ENCODE measurements around the gene PIP.
"Not testable (repeated sequence)": the region's sequence is repeated elsewhere in the genome, so short reads cannot be mapped to it uniquely, and the experiment has no call there.

The PIP gene, protein sequence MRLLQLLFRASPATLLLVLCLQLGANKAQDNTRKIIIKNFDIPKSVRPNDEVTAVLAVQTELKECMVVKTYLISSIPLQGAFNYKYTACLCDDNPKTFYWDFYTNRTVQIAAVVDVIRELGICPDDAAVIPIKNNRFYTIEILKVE

DNA sequence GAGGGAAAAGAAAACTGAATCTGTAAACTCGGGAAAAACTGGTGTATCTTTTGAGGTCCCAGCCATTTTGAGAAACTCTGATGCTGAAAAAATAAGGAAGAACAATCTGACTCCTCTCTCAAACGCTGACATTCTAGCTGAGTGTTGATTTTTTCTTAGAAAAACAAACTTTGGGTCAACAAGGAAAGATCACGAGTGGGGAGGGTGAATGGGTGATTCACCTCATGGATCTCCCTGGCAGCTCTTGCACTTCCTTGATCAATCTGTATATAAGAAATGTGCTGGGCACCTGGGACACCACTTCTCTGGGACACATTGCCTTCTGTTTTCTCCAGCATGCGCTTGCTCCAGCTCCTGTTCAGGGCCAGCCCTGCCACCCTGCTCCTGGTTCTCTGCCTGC lies at the start of gene PIP:
Gene PIP (plus strand): TSS at position 297 of the 400 bp plus-strand sequence. CDS start 40 bp downstream, at position 337.
- DNase-seq, result no peak

DNA sequence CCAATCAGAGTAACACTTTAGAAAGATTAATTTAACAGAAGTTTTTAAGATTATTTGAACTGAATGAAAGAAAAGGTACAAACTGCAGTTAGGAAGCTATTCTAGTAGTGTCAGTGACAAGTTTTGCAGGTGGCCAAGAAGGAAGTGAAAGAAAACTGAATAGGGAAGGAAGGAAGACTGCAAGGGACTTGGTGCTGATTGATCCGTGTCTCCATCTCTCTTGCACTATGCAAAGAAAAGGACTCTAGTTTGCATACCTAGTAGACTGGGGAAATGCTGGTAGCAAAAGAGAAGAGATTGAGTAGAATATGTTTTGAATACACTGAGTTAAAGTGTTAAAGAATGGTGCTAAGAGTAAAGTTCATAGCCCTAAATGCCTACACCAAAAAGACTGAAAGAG lies 46.8 kb upstream of the PIP start:
- no peak for DNase-seq

DNA sequence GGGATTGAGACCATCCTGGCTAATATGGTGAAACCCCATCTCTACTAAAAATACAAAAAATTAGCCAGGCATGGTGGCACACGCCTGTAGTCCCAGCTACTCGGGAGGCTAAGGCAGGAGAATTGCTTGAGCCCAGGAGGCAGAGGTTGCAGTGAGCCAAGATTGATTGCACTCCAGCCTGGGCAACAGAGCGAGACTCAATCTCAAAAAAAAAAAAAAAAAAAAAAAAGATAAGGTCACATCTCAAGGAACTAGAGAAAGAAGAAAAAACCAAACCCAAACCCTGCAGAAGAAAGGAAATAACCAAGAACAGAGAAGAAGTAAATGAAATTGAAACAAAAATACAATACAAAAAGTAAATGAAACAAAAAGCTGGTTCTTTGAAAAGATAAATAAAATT lies 46.3 kb upstream of the PIP start:
- DNase-seq, result not testable (repeated sequence)

DNA sequence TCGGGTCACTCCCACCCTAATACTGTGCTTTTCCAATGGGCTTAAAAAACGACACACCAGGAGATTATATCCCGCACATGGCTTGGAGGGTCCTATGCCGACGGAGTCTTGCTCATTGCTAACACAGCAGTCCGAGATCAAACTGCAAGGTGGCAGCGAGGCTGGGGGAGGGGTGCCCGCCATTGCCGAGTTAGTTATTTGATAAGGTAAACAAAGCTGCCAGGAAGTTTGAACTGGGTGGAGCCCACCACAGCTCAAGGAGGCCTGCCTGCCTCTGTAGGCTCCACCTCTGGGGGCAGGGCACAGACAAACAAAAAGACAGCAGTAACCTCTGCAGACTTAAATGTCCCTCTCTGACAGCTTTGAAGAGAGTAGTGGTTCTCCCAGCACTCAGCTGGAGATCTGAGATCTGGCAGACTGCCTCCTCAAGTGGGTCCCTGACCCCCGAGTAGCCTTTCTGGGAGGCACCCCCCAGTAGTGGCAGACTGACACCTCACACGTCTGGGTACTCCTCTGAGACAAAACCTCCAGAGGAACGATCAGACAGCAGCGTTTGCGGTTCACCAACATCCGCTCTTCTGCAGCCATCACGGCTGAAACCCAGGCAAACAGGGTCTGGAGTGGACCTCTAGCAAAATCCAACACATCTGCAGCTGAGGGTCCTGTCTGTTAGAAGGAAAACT lies 43.2 kb upstream of the PIP start:
- DNase-seq, result not testable (repeated sequence)

DNA sequence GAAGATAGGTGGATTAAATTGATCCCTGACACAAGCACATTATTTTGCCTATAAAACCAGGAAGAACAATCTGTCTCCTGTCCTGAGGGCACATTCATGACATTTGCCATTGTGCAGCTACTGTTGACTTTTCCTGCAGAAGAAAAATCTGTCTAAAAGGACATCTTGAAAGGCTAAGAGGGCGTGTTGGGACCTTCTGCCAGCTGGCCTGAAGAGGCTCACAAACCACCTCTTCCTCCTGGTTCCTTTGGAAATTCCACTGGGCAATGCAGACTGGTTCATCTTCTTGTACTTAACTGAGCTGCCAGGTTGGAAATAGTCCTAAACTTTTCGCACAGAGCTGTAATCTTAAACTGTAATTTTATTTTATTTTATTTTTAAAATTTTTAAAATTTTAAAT lies 35.7 kb upstream of the PIP start:
- no peak for DNase-seq

DNA sequence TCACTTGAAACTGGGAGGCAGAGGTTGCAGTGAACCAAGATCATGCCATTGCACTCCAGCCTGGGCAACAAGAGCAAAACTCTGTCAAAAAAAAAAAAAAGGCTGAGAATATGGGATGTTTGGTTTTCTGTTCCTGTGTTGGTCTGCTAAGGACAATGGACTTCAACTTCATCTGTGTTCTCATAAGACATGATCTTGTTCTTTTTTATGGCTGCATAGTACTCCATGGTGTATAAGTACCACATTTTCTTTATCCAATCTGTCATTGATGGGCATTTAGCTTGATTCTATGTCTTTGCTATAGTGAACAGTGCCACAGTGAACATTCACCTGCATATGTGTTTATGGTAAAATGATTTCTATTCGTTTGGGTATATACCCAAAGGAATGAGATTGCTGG lies 32.3 kb upstream of the PIP start:
- DNase-seq, result not testable (repeated sequence)

DNA sequence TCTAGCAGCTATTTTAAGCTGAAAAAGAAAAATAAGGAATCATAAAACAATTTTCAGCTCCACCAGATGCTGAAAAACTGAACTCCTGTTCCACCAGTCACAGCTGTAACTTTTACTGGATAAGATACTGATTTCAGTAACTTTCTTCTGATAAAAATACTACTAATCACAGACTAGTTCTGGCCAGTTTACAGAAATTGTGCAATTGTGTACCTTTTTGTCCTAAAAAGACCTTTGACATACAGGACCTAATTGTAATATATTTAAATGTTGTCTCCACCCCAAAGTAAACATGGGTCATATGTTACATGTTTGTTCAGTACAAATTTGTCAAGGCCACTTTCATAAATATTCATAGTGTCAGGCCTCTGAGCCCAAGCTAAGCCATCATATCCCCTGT lies 27.1 kb upstream of the PIP start:
- DNase-seq, result no peak

DNA sequence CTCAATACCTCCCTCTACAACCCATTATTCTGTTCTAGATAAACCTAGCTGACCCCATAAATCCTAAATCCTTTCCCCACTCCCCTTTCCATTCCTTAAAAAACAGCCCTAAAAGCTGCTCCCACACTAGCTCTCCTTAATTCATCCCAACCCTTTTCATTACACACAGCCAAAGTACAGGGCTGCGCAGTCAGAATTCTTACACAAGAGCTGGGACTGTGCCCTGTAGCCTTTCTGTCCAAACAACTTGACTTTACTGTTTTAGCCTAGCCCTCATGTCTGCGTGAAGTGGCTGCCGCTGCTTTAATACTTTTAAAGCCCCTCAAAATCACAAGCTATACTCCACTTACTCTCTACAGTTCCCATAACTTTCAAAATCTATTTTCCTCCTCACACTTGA lies 23.9 kb upstream of the PIP start:
- DNase-seq, result not testable (repeated sequence)

DNA sequence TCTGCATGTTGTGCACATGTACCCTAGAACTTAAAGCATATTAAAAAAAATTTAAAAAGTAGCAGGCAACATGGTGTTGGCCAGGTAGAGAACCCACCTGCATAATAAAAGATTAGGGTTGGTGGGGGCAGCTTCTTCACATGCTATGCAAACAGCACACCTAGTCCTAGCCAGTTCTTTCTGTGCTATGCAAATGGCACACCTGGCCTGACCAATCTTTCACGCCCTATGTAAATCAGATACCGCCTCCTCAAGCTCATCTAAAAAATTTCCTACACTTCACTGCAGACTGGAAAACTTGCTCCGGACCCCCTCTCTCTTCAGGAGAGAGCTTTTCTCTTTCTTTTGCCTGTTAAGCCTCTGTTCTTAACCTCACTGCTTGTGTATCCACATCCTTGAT lies 14.5 kb upstream of the PIP start:
- DNase-seq, result no peak

DNA sequence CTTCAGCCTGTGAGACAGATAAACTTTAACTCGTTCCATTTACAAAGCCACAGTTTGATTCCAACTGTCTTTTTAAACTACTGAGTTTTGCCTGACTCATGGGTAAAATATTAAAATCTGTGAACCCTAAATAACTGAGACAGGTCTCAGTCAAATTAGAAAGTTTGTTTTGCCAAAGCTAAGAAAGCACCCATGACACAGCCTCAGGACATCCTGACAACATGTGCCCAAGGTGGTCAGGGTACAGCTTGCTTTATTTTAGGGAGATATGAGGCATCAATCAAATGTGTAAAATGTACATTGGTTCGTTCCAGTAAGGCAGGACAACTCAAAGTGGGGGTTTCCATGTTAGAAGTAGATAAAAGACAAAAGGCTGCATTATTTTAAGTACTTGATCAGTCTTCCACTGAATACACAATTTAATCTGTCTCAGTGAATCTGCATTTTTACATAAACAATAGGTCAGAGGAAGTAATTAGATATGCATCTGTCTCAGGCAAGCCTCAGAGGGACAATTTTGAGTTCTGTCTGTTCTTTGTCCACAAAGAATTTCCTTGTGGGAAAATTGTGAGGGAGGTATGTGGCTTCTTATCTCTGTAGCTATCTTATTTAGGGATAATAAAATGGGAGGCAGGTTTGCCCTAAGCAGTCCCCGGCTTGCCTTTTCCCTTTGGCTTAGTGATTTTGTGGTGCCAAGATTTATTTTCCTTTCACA lies 11.0 kb upstream of the PIP start:
- no peak for DNase-seq

DNA sequence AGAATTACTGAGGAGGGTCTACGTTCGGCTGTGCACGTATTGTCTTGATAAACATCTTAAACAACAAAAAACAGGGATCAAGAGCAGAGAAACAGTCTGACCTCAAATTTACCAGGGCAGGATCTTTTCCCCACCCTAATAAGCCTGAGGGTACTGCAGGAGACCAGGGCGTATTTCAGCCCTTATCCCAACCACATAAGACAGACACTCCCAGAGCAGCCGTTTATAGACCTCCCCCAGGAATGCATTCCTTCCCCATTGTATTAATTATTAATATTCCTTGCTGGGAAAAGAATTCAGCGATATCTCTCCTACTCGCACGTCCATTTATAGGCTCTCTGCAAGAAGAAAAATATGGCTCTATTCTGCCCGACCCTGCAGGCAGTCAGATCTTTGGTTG lies 8.6 kb upstream of the PIP start:
- DNase-seq, result not testable (repeated sequence)

DNA sequence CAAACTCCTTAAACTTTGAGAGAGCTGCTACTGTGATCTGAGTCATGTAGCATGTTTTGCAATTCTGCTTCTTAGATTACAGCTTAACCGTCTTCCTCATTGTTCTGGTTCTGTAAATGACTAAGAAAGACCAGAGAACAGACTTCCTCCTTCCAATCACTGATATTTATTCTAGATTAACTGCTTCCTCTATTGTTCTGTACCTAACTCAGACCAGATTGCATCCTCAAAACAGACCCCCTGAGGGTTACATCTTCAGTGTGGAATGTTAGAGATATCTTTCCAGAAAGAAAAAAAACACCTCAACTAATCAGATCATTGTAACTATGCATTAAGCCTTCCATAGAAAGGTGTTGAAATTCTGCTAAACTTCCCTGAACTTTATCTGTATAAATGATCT lies 5.7 kb upstream of the PIP start:
- DNase-seq, result no peak

DNA sequence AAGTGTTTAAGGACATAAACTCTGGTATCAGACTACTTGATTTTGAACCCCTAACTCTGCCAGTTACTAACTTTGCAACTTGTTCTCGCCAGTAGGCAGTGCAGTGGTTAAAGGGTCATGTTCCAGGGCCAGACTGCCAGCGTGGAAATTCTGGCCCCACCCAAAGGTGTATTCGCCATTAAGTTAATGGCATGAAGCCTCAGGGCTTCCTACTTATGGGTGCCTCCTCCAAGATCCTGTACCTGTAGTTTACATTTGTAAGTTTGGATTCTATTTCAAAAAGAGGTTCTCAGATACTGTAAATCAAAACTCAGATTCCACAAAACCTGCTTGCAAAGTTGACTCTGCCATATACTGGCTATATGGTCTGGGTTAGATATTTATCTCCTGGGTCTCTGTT lies 2.8 kb upstream of the PIP start:
- DNase-seq, result no peak

DNA sequence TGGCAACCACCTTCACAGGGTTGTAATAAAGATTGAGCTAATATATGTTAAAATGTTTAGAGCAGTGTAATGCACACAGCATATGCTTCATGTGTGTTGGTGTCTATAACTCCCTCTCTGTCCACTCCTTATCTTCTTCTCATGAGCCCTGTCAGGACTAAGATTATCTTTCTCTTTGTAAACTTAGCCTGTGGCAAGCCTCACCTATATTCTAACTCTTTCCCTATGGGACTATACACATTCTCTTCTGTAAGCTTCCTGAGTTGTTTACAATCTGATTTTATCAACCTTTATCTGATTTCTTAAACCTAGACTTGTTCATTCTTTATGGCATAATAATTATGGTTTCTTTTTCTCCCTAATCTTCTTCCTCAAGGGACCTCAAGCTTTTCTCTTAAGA lies 2.4 kb upstream of the PIP start:
- DNase-seq, result no peak

DNA sequence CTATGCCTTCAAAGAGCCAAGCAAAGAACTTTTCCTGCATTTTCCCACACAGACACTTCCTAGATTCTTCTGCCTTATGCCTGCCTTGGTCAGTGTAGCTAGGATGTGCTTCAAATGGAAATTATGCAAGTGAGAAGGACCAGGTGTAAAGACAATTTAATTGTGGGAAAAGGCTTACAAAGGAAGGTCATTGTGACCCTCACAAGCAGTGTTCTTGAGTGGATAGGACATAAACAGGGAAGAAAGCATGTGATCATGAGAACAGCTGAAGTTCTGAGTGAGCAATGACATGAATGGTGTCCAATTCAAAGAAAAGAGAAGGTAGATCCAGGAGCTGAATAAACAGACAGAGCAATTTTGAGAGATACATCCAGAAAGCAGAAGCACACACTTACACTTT lies 1.3 kb upstream of the PIP start:
- no peak for DNase-seq

DNA sequence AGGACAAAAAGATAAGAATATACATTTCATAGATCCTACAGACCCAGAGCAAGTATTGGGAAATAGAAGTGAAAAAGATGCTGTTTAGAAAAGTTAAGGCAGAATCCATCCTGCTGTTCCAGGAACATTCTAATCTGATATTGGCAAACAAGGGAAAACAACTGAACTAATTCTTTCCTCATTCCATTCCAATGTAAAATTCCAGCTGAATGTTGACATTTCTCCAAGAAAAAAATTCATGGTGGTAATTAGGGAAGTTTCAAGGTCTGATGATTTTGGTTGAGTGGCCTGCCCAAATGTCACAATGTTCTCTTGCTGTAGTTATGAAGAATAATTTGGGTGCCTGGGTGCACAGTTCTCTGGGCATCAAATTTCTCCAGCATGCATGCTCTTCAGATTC lies 15.2 kb downstream of the PIP start:
- DNase-seq, result no peak

DNA sequence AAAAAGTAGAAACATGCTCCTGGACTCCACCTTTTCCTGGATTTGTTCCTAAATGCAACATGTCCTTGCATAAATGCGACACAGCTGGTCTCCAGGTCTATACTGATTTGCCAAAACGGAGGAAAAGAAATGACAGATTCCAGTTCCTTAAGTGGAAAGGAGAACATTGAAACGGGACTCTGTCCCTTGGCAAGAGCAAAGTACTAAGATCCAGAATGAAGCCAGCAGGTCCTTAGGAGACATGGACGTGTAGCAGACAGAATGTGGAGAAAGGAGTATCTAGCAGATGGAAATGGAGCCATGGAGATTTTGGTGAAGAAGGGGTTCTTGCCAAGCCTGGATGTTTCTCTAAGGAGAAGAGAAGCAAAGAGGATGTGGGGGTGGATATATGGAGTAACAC lies 16.2 kb downstream of the PIP start:
- no peak for DNase-seq

DNA sequence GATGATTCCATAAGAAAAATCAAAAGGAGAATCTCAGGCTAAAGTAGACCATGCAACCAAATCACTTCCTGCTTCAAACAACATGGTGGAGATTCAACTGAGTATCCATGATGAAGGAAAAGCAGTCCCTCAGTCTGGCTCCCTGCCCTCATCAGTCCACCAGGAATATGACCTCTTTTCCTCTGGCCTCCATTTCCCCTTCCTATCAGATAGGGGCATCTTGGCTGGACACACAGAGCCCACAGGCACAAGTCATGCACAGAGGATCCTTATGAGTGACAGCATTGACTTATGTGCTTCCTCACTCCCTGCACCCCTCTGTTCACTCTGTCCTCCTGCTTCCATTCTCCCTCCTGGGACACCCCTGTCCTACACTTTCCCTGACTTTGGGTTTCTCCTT lies 16.8 kb downstream of the PIP start:
- DNase-seq, result no peak

DNA sequence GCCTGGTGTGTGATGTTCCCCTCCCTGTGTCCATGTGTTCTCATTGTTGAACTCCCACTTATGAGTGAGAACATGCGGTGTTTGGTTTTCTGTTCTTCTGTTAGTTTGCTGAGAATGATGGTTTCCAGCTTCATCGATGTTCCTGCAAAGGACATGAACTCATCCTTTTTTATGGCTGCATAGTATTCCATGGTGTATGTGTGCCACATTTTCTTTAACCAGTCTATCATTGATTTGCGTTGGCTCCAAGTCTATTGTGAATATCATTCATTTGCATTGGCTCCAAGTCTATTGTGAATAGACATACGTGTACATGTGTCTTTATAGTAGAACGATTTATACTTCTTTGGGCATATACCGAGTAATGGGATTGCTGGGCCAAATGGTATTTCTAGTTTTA lies 18.8 kb downstream of the PIP start:
- not testable (repeated sequence) for DNase-seq

DNA sequence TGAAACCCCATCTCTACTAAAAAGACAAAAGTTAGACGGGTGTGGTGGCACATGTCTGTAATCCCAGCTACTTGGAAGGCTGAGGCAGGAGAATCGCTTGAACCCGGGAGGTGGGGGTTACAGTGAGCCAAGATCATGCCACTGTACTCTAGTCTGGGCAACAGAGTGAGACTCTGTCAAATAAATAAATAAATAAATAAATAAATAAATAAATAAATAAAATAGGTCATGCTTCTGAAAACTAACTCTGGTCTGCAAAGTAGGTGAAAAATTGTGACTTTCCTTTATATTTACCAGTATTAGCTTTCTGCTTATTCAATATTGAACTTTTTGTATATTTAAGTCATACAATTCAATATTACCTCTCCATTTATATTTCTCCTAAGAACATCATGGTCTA lies 26.7 kb downstream of the PIP start:
- not testable (repeated sequence) for DNase-seq

DNA sequence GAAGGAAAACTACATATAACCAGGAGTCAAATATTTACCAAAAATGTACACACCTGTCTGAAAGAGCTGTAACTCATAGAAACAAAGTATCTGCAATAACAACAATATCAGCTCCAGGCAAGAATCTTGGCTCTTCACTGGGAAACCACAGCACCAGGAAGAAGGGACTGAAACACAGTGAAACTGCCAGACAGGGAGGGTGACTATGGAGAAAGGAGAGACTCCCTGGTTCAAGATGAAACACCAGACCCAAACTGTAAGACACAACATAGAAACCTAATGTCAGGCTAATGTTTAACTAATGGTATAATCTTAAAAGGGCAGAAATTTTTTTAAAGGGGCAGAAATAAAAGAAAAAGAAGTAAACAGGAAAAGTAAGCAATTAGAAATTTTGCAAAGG lies 39.8 kb downstream of the PIP start:
- DNase-seq, result no peak

DNA sequence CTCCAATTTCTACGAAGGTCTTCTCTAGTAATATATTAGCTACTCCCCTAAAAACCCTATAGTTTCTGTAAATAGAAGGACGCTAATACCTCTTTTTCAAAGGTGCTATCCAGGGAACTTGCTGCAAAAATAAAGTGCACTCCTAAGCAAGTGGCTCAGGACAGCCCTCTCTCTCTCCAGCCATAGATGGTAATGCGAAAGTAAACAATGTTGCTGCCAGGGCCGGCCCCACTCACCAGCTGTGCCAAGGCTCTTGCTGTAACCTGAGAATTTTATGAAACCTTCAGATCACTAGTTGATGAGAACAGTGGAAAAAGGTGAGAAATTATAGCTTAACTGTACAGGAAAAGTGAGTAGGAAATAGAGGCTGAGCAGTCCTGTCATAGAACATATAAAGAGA lies 40.5 kb downstream of the PIP start:
- DNase-seq, result peak; percentile 0

DNA sequence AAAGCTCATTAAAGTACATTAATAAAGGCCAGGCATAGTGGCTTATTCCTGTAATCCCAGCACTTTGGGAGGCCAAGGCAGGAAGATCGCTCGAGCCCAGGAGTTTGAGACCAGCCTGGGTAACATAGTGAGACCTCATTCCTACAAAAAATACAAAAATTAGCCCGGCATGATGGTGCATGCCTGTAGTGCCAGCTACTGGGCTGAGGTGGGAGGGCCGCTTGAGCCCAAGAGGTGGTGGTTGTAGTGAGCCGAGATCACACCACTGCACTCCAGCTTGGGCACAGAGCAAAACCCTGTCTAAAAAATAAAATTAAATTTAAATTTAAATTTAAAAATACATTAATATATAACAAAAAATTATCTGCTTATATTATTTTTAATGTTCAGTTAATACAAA lies 44.3 kb downstream of the PIP start:
- no peak for DNase-seq

DNA sequence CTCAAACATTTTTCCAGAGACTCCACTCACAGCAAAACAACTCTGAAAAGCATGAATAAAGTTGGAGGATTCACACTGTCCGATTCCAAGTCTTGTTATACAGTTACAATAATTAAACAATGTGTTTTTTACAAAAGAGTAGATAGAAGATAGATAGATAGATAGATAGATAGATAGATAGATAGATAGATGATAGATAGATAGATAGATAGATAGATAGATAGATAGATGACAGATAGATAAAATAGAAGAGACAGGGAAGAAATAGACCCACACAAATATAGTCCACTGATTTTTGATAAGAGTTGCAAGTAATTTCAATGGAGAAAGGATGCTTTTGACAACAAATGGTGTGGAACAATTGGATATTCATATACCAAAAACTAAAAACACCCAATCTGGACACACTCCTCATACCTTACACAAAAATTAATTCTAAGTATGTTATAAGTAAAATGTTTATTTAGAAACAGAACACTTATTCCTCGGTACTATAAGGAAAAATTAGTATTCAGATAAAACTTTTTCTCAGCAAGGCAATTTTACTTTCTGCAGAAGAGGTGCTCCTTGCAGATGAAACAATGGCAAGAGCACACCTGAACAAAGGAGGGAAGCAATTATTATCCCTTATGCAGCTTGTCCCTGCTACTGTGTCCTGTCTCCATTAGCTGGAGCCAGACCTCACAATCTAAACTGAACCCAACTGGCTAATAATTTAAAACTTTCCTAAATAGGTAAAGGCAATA lies 45.7 kb downstream of the PIP start:
- no peak for DNase-seq
